RWPE1 (cell line): ENCODE measurements around the gene TXNDC8.
"Not testable (repeated sequence)": the region's sequence is repeated elsewhere in the genome, so short reads cannot be mapped to it uniquely, and the experiment has no call there.

Experiments
- CTCF ChIA-PET: fragments of 350-600 bp; sonication (Branson Sonifier 250); formaldehyde crosslinking; extraction: SDS; loops from one replicate; lab custom pipeline; 2021; lab: Yijun Ruan, JAX
- POLR2A ChIA-PET: fragments of 400-600 bp; formaldehyde crosslinking; extraction: SDS; loops from one replicate; lab custom pipeline; 2020; ENCODE audit warnings: antibody characterized with exemption; ENCODE audit not compliant: low non-redundant PET; lab: Yijun Ruan, JAX
- DNase-seq: peaks from one replicate; pipeline ENCODE4 v3.0.0; 2012; ENCODE audit warnings: low spot score
- H3K27ac ChIP-seq: fragments of 450-650 bp; 2 replicates; pipeline ENCODE4 v1.5.1; 2017
- CTCF ChIP-seq: fragments of 450-650 bp; conservative IDR thresholded peaks from 2 replicates; pipeline ENCODE4 v1.5.1; 2017; ENCODE audit warnings: low read depth, mild to moderate bottlenecking

TXNDC8 gene

GRCh38 chr9:110320651-110321445, 16.8 kb downstream of the TXNDC8 start:
- H3K27ac ChIP-seq, result no peak overlapping the region
- POLR2A ChIA-PET, result no interaction called here

GRCh38 chr9:110319781-110320492, 17.7 kb downstream of the TXNDC8 start:
- no peak for DNase-seq
- POLR2A ChIA-PET, result no interaction called here
- no peak overlapping the region for H3K27ac ChIP-seq
- no peak for TF ChIP-seq CTCF
- CTCF ChIA-PET, result interaction anchor here (1.1 kb wide), 1 partner anchor 18 kb away, joined by 5 read pairs; no protein-coding TSS in a partner anchor

More at GRCh38 chr9:110320651-110321445, 16.8 kb downstream of the TXNDC8 start:
- TF ChIP-seq CTCF, result no peak
- no peak for DNase-seq
- CTCF ChIA-PET, result interaction anchor here (0.5 kb wide), 1 partner anchor 704 kb away, joined by 3 read pairs; no protein-coding TSS in a partner anchor

- TF ChIP-seq CTCF, result no peak
- ChIA-PET CTCF (no interaction called here), POLR2A (no interaction called here)
- no peak for DNase-seq
- no peak overlapping the region for H3K27ac ChIP-seq
Measured at GRCh38 chr9:110317911-110318310, 19.8 kb downstream of the TXNDC8 start.

GRCh38 chr9:110316261-110317075, 21.2 kb downstream of the TXNDC8 start:
- ChIA-PET CTCF (interaction anchor here (0.6 to 1.0 kb wide), 2 partner anchors 23 to 65 kb away, joined by 3 to 4 read pairs; no protein-coding TSS in a partner anchor), POLR2A (no interaction called here)
- no peak for TF ChIP-seq CTCF
- no peak for DNase-seq
- no peak overlapping the region for H3K27ac ChIP-seq

- POLR2A ChIA-PET, DNase-seq, H3K27ac ChIP-seq: not testable (repeated sequence)
- CTCF ChIA-PET, result interaction anchor here (0.7 kb wide), 1 partner anchor 311 kb away, joined by 3 read pairs; no protein-coding TSS in a partner anchor
Measured at GRCh38 chr9:110311978-110312377, 25.7 kb downstream of the TXNDC8 start.

- ChIA-PET POLR2A (no interaction called here), CTCF (interaction anchor here (0.6 kb wide), 1 partner anchor 269 kb away, joined by 4 read pairs; no protein-coding TSS in a partner anchor)
- DNase-seq, result no peak
- no peak for TF ChIP-seq CTCF
- no peak overlapping the region for H3K27ac ChIP-seq
Measured at GRCh38 chr9:110309681-110310080, 28.0 kb downstream of the TXNDC8 start.
